LoVo (cell line): ENCODE data around the gene IMPG1.

Experiments used
- DNase-seq: peaks from one replicate; pipeline ENCODE4 v3.0.0-alpha.2; 2016; ENCODE audit warnings: low spot score

IMPG1 gene

GRCh38 chr6:75892384-75892783 is 180.1 kb downstream of the IMPG1 start:
- no peak for DNase-seq

- DNase-seq, result no peak
These were observed 187.6 kb downstream of the IMPG1 start for GRCh38 chr6:75884822-75885221.

- DNase-seq, result no peak
These were observed 189.7 kb downstream of the IMPG1 start for GRCh38 chr6:75882734-75883133.

- DNase-seq, result no peak
These were observed 192.2 kb downstream of the IMPG1 start for GRCh38 chr6:75880305-75880704.

GRCh38 chr6:75876152-75876551 is 196.3 kb downstream of the IMPG1 start:
- DNase-seq, result no peak

GRCh38 chr6:75874224-75874623 is 198.2 kb downstream of the IMPG1 start:
- DNase-seq, result no peak
